Nephron progenitor cell (in vitro differentiated cells): Measurements from ENCODE around the gene PPFIBP2.

Source experiments
- DNase-seq: peaks from one replicate; pipeline ENCODE4 v3.0.0; 2021
- H3K27ac Mint-ChIP-seq: 2 replicates; pipeline ENCODE4 v1.8.0; 2021; ENCODE audit warnings: mild to moderate bottlenecking, moderate library complexity, mixed read lengths
- H3K27me3 Mint-ChIP-seq: 2 replicates; pipeline ENCODE4 v1.8.0; 2021; ENCODE audit warnings: mild to moderate bottlenecking, low read depth, mixed read lengths; ENCODE audit not compliant: poor library complexity
- H3K36me3 Mint-ChIP-seq: 2 replicates; pipeline ENCODE4 v1.8.0; 2021; ENCODE audit warnings: low read depth, mixed read lengths
- H3K4me1 Mint-ChIP-seq: 2 replicates; pipeline ENCODE4 v1.8.0; 2021; ENCODE audit warnings: mixed read lengths
- H3K4me3 Mint-ChIP-seq: 2 replicates; pipeline ENCODE4 v1.8.0; 2021; ENCODE audit warnings: mild to moderate bottlenecking, moderate library complexity, mixed read lengths
- H3K9me3 Mint-ChIP-seq: 2 replicates; pipeline ENCODE4 v1.8.0; 2021; ENCODE audit warnings: mild to moderate bottlenecking, moderate library complexity, mixed read lengths
- TF ChIP-seq, protein P1 (sequence below): fragments of 200-600 bp; sonication (generic); IDR thresholded peaks from 2 replicates; pipeline ENCODE4 v1.5.0; 2021; ENCODE audit warnings: antibody characterized with exemption

Gene PPFIBP2

GRCh38 chr11:7578276-7578955 is 64.6 kb downstream of the PPFIBP2 start:
- Mint-ChIP-seq H3K4me3 (peak overlapping the region; percentile 75), H3K27ac (peak overlapping the region; percentile 98), H3K4me1 (peaks cover 81% of the 10 kb centered on the region)

DNA sequence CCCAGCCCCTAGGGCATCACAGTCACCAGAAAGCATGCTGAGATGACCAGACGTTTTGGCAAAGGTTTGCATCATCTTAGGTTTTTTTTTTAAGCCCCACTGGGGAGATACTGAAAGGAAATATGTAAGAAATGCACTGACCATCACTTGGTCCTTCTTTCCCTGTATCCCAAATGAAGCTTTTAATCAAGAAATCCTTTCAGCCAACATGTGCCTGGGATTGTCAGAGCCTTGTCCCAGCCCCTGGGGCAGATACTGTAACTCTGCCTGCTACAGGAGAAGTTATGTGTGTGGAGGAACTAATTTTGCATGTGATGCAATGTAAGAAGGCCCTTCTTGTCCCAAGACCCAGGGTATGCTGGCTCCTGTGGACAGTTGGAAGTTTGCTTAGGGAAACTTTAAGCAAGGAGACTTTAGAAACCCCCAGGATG is 65.6 kb downstream of the PPFIBP2 start:
- Mint-ChIP-seq H3K9me3 (no peaks in the 10 kb centered on the region), H3K27me3 (peaks cover 7% of the 10 kb centered on the region), H3K4me1 (peaks cover 79% of the 10 kb centered on the region), H3K27ac (no peak overlapping the region), H3K36me3 (no peaks in the 10 kb centered on the region), H3K4me3 (peak overlapping the region; percentile 75)
- TF ChIP-seq, protein P1, sequence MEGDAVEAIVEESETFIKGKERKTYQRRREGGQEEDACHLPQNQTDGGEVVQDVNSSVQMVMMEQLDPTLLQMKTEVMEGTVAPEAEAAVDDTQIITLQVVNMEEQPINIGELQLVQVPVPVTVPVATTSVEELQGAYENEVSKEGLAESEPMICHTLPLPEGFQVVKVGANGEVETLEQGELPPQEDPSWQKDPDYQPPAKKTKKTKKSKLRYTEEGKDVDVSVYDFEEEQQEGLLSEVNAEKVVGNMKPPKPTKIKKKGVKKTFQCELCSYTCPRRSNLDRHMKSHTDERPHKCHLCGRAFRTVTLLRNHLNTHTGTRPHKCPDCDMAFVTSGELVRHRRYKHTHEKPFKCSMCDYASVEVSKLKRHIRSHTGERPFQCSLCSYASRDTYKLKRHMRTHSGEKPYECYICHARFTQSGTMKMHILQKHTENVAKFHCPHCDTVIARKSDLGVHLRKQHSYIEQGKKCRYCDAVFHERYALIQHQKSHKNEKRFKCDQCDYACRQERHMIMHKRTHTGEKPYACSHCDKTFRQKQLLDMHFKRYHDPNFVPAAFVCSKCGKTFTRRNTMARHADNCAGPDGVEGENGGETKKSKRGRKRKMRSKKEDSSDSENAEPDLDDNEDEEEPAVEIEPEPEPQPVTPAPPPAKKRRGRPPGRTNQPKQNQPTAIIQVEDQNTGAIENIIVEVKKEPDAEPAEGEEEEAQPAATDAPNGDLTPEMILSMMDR, result no peak
- DNase-seq, result no peak

More at GRCh38 chr11:7578276-7578955, 64.6 kb downstream of the PPFIBP2 start:
- Mint-ChIP-seq H3K36me3 (no peaks in the 10 kb centered on the region), H3K27me3 (peaks cover 7% of the 10 kb centered on the region), H3K9me3 (no peaks in the 10 kb centered on the region)
- TF ChIP-seq, protein P1, result no peak
- no peak for DNase-seq

DNA sequence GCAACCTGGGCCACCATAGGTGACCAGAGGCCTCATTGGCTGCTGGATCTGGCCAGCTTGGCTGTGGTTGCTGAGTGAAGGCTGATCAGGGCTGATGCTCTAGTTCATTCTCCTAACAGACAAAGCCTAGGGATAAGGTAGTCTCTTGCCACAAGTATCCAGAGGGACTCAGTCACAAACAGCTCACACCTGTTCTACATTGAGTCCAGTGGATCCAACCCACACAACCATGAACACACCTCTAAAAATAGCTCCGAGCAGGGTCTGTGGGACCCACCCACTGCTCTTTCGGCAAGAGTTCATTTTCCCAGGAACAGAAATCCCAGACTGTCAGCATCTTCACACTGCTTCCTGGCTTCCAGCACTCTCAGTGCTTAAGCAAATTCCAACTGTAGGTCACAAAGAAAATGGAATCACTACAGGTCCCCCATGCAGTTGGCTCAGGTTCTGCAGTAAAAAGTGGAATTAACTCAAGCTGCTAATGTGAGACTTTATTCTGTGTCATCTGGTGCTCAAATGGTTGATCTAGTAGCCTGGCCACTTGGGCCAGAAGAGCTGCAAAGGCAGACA is 67.3 kb downstream of the PPFIBP2 start:
- Mint-ChIP-seq H3K36me3 (no peaks in the 10 kb centered on the region), H3K4me1 (peaks cover 61% of the 10 kb centered on the region), H3K9me3 (no peaks in the 10 kb centered on the region), H3K4me3 (no peak overlapping the region), H3K27me3 (peaks cover 3% of the 10 kb centered on the region), H3K27ac (no peak overlapping the region)
- DNase-seq, result no peak
- TF ChIP-seq, protein P1, result no peak

GRCh38 chr11:7582338-7582985 is 68.7 kb downstream of the PPFIBP2 start:
- H3K36me3 Mint-ChIP-seq, result no peaks in the 10 kb centered on the region
- DNase-seq, result no peak
- H3K4me1 Mint-ChIP-seq, result peaks cover 52% of the 10 kb centered on the region
- peaks cover 5% of the 10 kb centered on the region for H3K27me3 Mint-ChIP-seq
- H3K4me3 Mint-ChIP-seq, result no peak overlapping the region
- TF ChIP-seq, protein P1, result no peak
- no peak overlapping the region for H3K27ac Mint-ChIP-seq
- no peaks in the 10 kb centered on the region for H3K9me3 Mint-ChIP-seq

DNA sequence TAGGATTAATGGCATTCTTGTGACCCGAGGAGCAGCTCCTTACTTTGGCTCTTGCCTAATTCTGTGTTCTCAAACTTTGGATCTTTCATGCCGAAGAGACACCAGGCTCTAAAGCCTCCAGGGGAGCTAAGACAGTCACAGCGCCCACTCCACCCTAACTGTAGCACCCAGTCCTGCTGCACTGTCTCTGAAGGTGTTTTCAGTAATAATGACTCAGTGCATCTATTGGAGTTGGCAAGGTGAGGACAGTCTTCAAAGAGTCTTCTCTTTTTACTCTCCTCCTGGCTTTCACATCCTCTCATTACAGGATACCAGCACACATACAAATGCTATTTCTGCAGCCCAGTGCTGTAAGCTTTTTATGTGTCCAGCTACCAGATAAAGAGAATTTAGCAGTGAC is 69.4 kb downstream of the PPFIBP2 start:
- TF ChIP-seq, protein P1, result no peak
- Mint-ChIP-seq H3K27me3 (peaks cover 5% of the 10 kb centered on the region), H3K9me3 (no peaks in the 10 kb centered on the region), H3K36me3 (no peaks in the 10 kb centered on the region), H3K4me3 (no peak overlapping the region), H3K4me1 (peaks cover 44% of the 10 kb centered on the region), H3K27ac (no peak overlapping the region)
- no peak for DNase-seq
